Tibial artery (tissue), 4 donors: ENCODE results near the gene TMEM259.

Experiments used
- DNase-seq, 2 donors: peaks; one replicate each; pipeline ENCODE4 v3.0.0-alpha.2; 2019
- H3K27ac ChIP-seq, 2 donors: fragments of 200-600 bp; sonication (generic) in 1 of 2; 1 replicate in 1 of 2; 2 replicates in 1 of 2; pipeline ENCODE4 v1.5.1; 2018 to 2019; ENCODE audit warnings: mild to moderate bottlenecking in 1 of 2
- H3K27me3 ChIP-seq, 2 donors: fragments of 200-600 bp; sonication (generic) in 1 of 2; one replicate each; pipeline versions ENCODE4 v1.5.1 to v1.6.0; 2016 to 2019
- H3K36me3 ChIP-seq, 3 donors: fragments of 200-600 bp; sonication (generic) in 2 of 3; one replicate each; pipeline ENCODE4 v1.5.1; 2016 to 2019; ENCODE audit warnings: mild to moderate bottlenecking in 2 of 3
- H3K4me1 ChIP-seq, 4 donors: fragments of 200-600 bp; sonication (generic) in 2 of 4; 1 replicate in 3 of 4; 2 replicates in 1 of 4; pipeline ENCODE4 v1.5.1; 2016 to 2019
- H3K4me3 ChIP-seq, 2 donors: fragments of 200-600 bp; sonication (generic) in 1 of 2; 1 replicate in 1 of 2; 2 replicates in 1 of 2; pipeline ENCODE4 v1.5.1; 2018 to 2019; ENCODE audit warnings: mild to moderate bottlenecking in 2 of 2
- H3K9me3 ChIP-seq, 3 donors: fragments of 200-600 bp; sonication (generic) in 1 of 3; one replicate each; pipeline ENCODE4 v1.5.1; 2016 to 2019
- CTCF ChIP-seq, 2 experiments: fragments of 200-600 bp in 1 of 2; fragments of 450-650 bp in 1 of 2; IDR thresholded peaks; one replicate each; pipeline ENCODE4 v1.5.1; 2017 to 2019; ENCODE audit warnings: antibody characterized with exemption in 2 of 2, mild to moderate bottlenecking in 1 of 2, moderate library complexity in 1 of 2
- intact Hi-C: fragments of 100-400 bp; cut with DNase I; formaldehyde crosslinking; loops from one replicate; pipeline ENCODE4 v1.15.0; 2023; ENCODE audit warnings: low total_unique reads

The TMEM259 gene

GRCh38 chr19:1020868-1021425 is at the start of gene TMEM259:
TMEM259 (minus strand) TSS chr19:1021123; CDS start chr19:1020996, 127 bp downstream.
- peak; percentile 98 to 99 for DNase-seq
- TF ChIP-seq CTCF (IDR thresholded peaks at IDR 0.05) = peak in 1 of 2 experiments; percentile 21
- Histone ChIP-seq H3K4me1 (peaks cover 12 to 82% (median 60%) of the 10 kb centered on the region in 4 donors), H3K27ac (peak within 1 kb of the TSS; percentile 91), H3K9me3 (no peaks in the 10 kb centered on the region), H3K4me3 (peak within 1 kb of the TSS; percentile 91 to 96), H3K27me3 (no peaks in the 10 kb centered on the region), H3K36me3 (peaks cover 0 to 7% (median 0%) of the 10 kb centered on the region in 3 donors)
- intact Hi-C loops = loop anchor here (5.0 kb wide), 1 partner anchor 81 kb away; the partner anchor contains the start of gene GPX4

DNA sequence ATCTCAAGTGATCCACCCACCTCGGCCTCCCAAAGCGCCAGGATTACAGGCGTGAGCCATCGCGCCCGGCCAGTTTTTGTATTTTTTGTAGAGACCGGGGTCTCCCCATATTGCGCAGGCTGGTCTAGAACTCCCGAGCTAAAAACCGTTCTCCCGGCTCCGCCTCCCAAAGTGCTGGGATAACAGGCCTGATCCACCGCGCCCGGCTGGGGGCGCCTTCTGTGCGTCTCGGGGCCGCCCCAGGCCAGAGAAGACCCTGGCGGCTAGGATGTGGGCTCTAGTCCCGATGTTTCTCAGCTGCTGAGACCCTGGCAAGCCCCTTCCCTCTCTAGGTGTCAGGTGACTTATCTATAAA is 49.6 kb upstream of the TMEM259 start:
- intact Hi-C loops = no loop called here
- no peaks in the 10 kb centered on the region for H3K9me3 ChIP-seq
- TF ChIP-seq CTCF (IDR thresholded peaks at IDR 0.05) = no peak
- H3K4me3 ChIP-seq = no peak overlapping the region
- peaks cover 0 to 76% of the 10 kb centered on the region in 2 donors for H3K27me3 ChIP-seq
- peaks cover 3 to 45% (median 35%) of the 10 kb centered on the region in 4 donors for H3K4me1 ChIP-seq
- no peak for DNase-seq
- no peak overlapping the region for H3K27ac ChIP-seq
- H3K36me3 ChIP-seq = no peaks in the 10 kb centered on the region

DNA sequence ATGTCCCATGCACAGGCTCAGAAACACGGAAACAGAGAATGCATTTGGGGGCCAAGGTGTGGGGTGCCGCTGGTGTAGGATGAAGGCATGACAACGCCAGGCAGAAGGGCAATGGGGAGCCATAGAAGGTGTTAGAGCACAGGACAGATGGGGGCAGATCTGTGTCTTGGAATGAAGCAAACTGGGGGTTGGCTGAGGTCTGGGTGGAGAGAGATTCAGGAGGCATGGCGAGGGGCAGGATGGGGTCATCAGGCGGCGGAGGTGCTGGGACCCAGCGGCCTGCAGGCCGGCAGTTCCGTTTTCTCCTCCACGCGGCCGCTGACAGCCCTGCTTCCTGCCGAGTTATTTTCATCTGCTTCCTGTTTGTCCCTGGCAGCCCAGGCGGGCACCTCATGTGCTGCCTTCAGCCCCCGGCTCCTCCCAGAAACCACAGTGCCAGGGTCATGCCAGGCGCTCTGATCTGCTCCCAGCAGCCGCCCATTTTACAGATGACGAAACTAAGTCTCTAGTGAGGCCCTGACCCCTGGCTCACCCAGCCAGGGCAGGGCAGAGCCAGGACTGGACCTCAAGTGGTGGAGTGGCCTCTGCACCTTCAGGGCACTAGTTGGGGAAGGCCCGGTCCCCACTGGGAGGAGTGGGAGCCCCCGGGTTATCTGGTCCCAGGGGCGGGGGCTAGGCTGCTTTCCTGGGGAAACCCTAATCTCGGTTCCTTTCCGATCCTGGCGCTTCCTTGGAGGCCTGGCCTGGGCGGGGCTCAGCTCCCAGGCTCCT is 48.3 kb upstream of the TMEM259 start:
- peak; percentile 76 to 82 for DNase-seq
- Histone ChIP-seq H3K27ac (no peak overlapping the region), H3K4me3 (peak overlapping the region in 1 of 2 donors; percentile 51), H3K4me1 (peaks cover 3 to 58% (median 47%) of the 10 kb centered on the region in 4 donors), H3K9me3 (no peaks in the 10 kb centered on the region), H3K36me3 (no peaks in the 10 kb centered on the region), H3K27me3 (peaks cover 0 to 80% of the 10 kb centered on the region in 2 donors)
- intact Hi-C loops = no loop called here
- no peak for TF ChIP-seq CTCF (IDR thresholded peaks at IDR 0.05)

DNA sequence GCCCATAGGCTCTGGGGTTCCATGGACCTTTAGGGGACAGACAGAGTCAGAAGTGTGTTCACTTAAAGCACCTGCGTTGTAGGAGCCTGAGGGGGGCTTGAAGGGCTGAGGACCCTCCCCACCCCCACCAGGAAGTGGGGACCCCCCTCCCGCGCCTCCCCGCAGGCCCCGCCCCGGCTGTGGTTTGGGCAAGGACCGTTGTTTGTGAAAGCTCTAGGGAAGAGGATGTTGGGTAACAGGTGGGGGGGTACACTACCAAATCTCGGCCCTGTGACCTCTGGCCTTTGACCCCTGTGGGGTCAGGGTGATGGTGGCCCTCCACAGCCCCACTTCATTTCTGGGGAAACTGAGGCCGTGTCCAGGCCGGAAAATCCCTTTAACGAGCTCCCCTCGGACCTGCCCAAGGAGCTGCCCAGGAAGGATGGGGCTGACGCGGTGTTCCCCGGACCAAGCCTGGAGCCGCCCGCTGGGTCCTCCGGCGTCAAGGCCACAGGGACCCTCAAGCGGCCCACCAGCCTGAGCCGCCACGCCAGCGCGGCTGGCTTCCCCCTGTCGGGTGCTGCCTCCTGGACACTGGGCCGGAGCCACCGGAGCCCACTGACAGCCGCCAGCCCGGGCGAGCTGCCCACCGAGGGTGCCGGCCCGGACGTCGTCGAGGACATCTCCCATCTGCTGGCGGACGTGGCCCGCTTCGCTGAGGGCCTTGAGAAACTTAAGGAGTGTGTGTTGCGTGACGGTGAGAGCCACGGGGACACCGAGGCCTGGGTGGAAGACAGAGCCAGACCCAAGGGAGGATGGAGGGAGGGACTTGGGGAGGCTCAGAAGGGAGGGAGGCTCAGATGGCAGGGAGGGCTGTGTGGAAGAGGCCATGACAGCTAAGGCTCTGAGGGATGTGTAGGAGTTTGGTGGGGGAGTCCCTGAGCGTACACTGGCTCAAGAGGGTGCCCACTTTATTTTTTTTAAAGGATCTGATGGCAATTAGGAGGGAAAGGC is 47.4 kb upstream of the TMEM259 start:
- no peaks in the 10 kb centered on the region for H3K9me3 ChIP-seq
- H3K4me1 ChIP-seq = peaks cover 3 to 59% (median 47%) of the 10 kb centered on the region in 4 donors
- H3K27ac ChIP-seq = no peak overlapping the region
- intact Hi-C loops = no loop called here
- peak overlapping the region; percentile 37 to 51 for H3K4me3 ChIP-seq
- DNase-seq = peak in 1 of 2 donors; percentile 47
- H3K27me3 ChIP-seq = peaks cover 0 to 77% of the 10 kb centered on the region in 2 donors
- TF ChIP-seq CTCF (IDR thresholded peaks at IDR 0.05) = no peak
- H3K36me3 ChIP-seq = no peaks in the 10 kb centered on the region

DNA sequence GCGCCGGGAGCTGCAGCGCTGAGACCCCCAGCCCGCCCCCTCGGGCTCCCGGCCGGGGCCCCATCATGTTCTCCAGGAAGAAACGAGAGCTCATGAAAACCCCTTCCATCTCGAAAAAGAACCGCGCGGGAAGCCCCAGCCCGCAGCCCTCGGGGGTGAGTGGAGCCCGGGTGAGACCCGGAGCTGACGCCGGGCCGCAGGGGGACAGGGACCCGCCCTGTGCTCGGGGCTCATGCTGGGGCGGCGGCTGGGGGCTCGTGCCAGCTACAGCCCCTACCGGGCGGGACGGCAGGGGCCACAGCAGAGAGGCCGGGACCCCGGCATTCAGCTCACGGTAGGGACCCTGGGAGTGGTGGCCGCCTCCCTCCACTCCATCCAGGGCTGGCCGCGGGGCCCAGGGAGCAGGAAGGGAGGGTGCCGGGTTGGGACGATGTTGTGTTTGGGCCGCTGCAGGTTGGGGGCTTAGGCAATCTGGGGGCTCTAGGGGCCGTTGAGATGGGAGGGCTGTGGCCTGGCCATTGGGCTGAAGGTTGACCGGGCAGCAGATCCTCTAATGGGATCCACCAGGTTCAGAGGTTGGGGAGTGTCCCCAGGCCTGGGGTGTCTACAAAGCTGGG is 46.5 kb upstream of the TMEM259 start:
- DNase-seq = no peak
- Histone ChIP-seq H3K27me3 (peaks cover 0 to 69% of the 10 kb centered on the region in 2 donors), H3K4me3 (peak overlapping the region; percentile 37 to 51), H3K27ac (no peak overlapping the region), H3K9me3 (no peaks in the 10 kb centered on the region), H3K36me3 (no peaks in the 10 kb centered on the region), H3K4me1 (peaks cover 3 to 59% (median 47%) of the 10 kb centered on the region in 4 donors)
- intact Hi-C loops = no loop called here
- no peak for TF ChIP-seq CTCF (IDR thresholded peaks at IDR 0.05)
